MG63 (cell line): ENCODE measurements around the gene TAB3. TPM values are rescaled to one million over a fixed set of nuclear protein-coding genes. Genes with fewer than 3 reads are reported as not detected.
"Not testable (repeated sequence)": the region's sequence is repeated elsewhere in the genome, so short reads cannot be mapped to it uniquely, and the experiment has no call there.

Experiments
- DNase-seq: peaks from one replicate; pipeline ENCODE4 v3.0.0-alpha.2; 2020
- H3K27me3 ChIP-seq: fragments of 250-450 bp; sonication (Bioruptor Pico); 2 replicates; pipeline ENCODE4 v1.5.1; 2020; ENCODE audit warnings: mild to moderate bottlenecking, moderate library complexity
- H3K36me3 ChIP-seq: fragments of 250-450 bp; sonication (Bioruptor Pico); 2 replicates; pipeline ENCODE4 v1.5.1; 2020; ENCODE audit warnings: mild to moderate bottlenecking, moderate library complexity
- H3K4me3 ChIP-seq: fragments of 250-450 bp; sonication (Bioruptor Pico); 2 replicates; pipeline ENCODE4 v1.5.1; 2020; ENCODE audit warnings: mild to moderate bottlenecking, moderate library complexity
- H3K9me3 ChIP-seq: fragments of 250-450 bp; sonication (Bioruptor Pico); 2 replicates; pipeline ENCODE4 v1.5.1; 2020; ENCODE audit warnings: mild to moderate bottlenecking, moderate library complexity
- total RNA-seq: library from RNA; depleted of rRNA; stranded (reverse); fragments of >200 nt; shearing (Covaris generic); gene quantifications from 2 replicates; pipeline ENCODE4 v1.2.3, GENCODE V29; 2014; ENCODE audit warnings: low replicate concordance; rRNA removed

Gene TAB3
- total RNA-seq, 1 experiment from 2014 or later = 0.82 TPM

- Histone ChIP-seq H3K4me3 (no peak overlapping the region), H3K9me3 (no peaks in the 10 kb centered on the region), H3K36me3 (no peaks in the 10 kb centered on the region), H3K27me3 (no peaks in the 10 kb centered on the region)
- no peak for DNase-seq
Measured at GRCh38 chrX:30798810-30799209, 90.2 kb downstream of the TAB3 start.

- not testable (repeated sequence) for H3K9me3 ChIP-seq, DNase-seq, H3K27me3 ChIP-seq, H3K36me3 ChIP-seq, H3K4me3 ChIP-seq
Measured at GRCh38 chrX:30797301-30797700, 91.8 kb downstream of the TAB3 start.

- Histone ChIP-seq H3K9me3 (no peaks in the 10 kb centered on the region), H3K36me3 (no peaks in the 10 kb centered on the region), H3K4me3 (no peak overlapping the region), H3K27me3 (no peaks in the 10 kb centered on the region)
- DNase-seq = no peak
Measured at GRCh38 chrX:30795981-30796958, 92.8 kb downstream of the TAB3 start.

- Histone ChIP-seq H3K9me3 (no peaks in the 10 kb centered on the region), H3K4me3 (no peak overlapping the region), H3K27me3 (no peaks in the 10 kb centered on the region), H3K36me3 (no peaks in the 10 kb centered on the region)
- no peak for DNase-seq
Measured at GRCh38 chrX:30794497-30794896, 94.6 kb downstream of the TAB3 start.

- DNase-seq = no peak
- H3K36me3 ChIP-seq = no peaks in the 10 kb centered on the region
- no peaks in the 10 kb centered on the region for H3K27me3 ChIP-seq
- no peak overlapping the region for H3K4me3 ChIP-seq
- no peaks in the 10 kb centered on the region for H3K9me3 ChIP-seq
Measured at GRCh38 chrX:30793767-30794103, 95.3 kb downstream of the TAB3 start.

GRCh38 chrX:30793075-30793766, 95.8 kb downstream of the TAB3 start:
- no peak for DNase-seq
- Histone ChIP-seq H3K36me3 (no peaks in the 10 kb centered on the region), H3K4me3 (no peak overlapping the region), H3K9me3 (no peaks in the 10 kb centered on the region), H3K27me3 (no peaks in the 10 kb centered on the region)

GRCh38 chrX:30791296-30792278, 97.5 kb downstream of the TAB3 start:
- Histone ChIP-seq H3K9me3 (no peaks in the 10 kb centered on the region), H3K4me3 (no peak overlapping the region), H3K36me3 (no peaks in the 10 kb centered on the region), H3K27me3 (no peaks in the 10 kb centered on the region)
- no peak for DNase-seq

GRCh38 chrX:30787012-30787411, 102.0 kb downstream of the TAB3 start:
- no peaks in the 10 kb centered on the region for H3K27me3 ChIP-seq

GRCh38 chrX:30786374-30786773, 102.7 kb downstream of the TAB3 start:
- no peak overlapping the region for H3K4me3 ChIP-seq
- H3K36me3 ChIP-seq = no peaks in the 10 kb centered on the region
- DNase-seq = no peak
- H3K27me3 ChIP-seq = no peaks in the 10 kb centered on the region
- H3K9me3 ChIP-seq = no peaks in the 10 kb centered on the region

More at GRCh38 chrX:30787012-30787411, 102.0 kb downstream of the TAB3 start:
- Histone ChIP-seq H3K36me3 (no peaks in the 10 kb centered on the region), H3K4me3 (no peak overlapping the region), H3K9me3 (no peaks in the 10 kb centered on the region)
- no peak for DNase-seq

- no peaks in the 10 kb centered on the region for H3K27me3 ChIP-seq
- no peaks in the 10 kb centered on the region for H3K9me3 ChIP-seq
- H3K36me3 ChIP-seq = no peaks in the 10 kb centered on the region
- DNase-seq = no peak
- H3K4me3 ChIP-seq = no peak overlapping the region
Measured at GRCh38 chrX:30781711-30782444, 107.2 kb downstream of the TAB3 start.

- no peak for DNase-seq
- Histone ChIP-seq H3K4me3 (no peak overlapping the region), H3K9me3 (no peaks in the 10 kb centered on the region), H3K27me3 (no peaks in the 10 kb centered on the region), H3K36me3 (no peaks in the 10 kb centered on the region)
Measured at GRCh38 chrX:30779453-30780030, 109.5 kb downstream of the TAB3 start.

- no peak overlapping the region for H3K4me3 ChIP-seq
- H3K9me3 ChIP-seq = no peaks in the 10 kb centered on the region
- H3K27me3 ChIP-seq = no peaks in the 10 kb centered on the region
- DNase-seq = no peak
- no peaks in the 10 kb centered on the region for H3K36me3 ChIP-seq
Measured at GRCh38 chrX:30777575-30777974, 111.5 kb downstream of the TAB3 start.

Other genes with a start within 250 kb of the TAB3 start
- 4.1 and 5.5 TPM in 2 replicates for gene GK, start 235.8 kb downstream of the TAB3 start, total RNA-seq
- gene FTHL17, start 182.8 kb upstream of the TAB3 start, total RNA-seq = not detected in 2 replicates